ENCODE measurements around the gene CISH.

DNA sequence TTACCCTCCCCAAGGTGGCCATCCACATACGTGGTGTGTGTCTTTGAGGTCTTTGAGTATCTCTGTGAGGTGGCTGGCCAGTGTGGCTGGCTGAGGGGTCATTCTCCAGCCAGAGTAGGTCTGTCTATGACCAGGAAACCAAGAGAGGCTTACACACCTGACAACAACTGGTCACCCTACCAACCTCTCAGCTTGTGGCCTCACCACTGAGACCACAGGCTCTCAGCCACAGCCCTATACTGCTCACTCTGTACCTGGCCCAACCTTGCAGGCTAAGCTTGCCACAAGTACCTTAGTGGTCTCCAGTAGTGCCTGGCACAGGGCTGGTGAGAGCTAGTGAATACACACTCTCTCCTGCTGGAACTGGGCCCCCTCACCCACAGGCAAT, 37.1 kb downstream of the CISH start:
- TF ChIP-seq, protein P1, sequence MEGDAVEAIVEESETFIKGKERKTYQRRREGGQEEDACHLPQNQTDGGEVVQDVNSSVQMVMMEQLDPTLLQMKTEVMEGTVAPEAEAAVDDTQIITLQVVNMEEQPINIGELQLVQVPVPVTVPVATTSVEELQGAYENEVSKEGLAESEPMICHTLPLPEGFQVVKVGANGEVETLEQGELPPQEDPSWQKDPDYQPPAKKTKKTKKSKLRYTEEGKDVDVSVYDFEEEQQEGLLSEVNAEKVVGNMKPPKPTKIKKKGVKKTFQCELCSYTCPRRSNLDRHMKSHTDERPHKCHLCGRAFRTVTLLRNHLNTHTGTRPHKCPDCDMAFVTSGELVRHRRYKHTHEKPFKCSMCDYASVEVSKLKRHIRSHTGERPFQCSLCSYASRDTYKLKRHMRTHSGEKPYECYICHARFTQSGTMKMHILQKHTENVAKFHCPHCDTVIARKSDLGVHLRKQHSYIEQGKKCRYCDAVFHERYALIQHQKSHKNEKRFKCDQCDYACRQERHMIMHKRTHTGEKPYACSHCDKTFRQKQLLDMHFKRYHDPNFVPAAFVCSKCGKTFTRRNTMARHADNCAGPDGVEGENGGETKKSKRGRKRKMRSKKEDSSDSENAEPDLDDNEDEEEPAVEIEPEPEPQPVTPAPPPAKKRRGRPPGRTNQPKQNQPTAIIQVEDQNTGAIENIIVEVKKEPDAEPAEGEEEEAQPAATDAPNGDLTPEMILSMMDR (IDR thresholded peaks at IDR 0.05) = no peak
- TF ChIP-seq POLR2A (IDR thresholded peaks at IDR 0.05) = no peak
- TF ChIP-seq EP300 (IDR thresholded peaks at IDR 0.05) = no peak

Data from ovary (tissue), 3 donors.